ENCODE measurements around the gene CYBRD1.
A peak's percentile ranks its signal among the peaks of the same experiment; 100 is the strongest.
"Not testable (repeated sequence)": the region's sequence is repeated elsewhere in the genome, so short reads cannot be mapped to it uniquely, and the experiment has no call there.

CYBRD1 gene

GRCh38 chr2:171516793-171517192, 5.5 kb upstream of the CYBRD1 start:
- no peak for DNase-seq

- DNase-seq = no peak
Observed at GRCh38 chr2:171520471-171520870, 1.8 kb upstream of the CYBRD1 start.

- DNase-seq = no peak
Observed at GRCh38 chr2:171521361-171522051, 768 bp upstream of the CYBRD1 start.

- DNase-seq = no peak
Observed at GRCh38 chr2:171522788-171523087, 464 bp downstream of the CYBRD1 start.

- peak; percentile 6 for DNase-seq
Observed at GRCh38 chr2:171523088-171524017, 1.1 kb downstream of the CYBRD1 start.

GRCh38 chr2:171524018-171524401, 1.7 kb downstream of the CYBRD1 start:
- no peak for DNase-seq

GRCh38 chr2:171529914-171530313, 7.6 kb downstream of the CYBRD1 start:
- no peak for DNase-seq

GRCh38 chr2:171530378-171530777, 8.1 kb downstream of the CYBRD1 start:
- DNase-seq = no peak

GRCh38 chr2:171530859-171531258, 8.6 kb downstream of the CYBRD1 start:
- not testable (repeated sequence) for DNase-seq

- no peak for DNase-seq
Observed at GRCh38 chr2:171531291-171531690, 9.0 kb downstream of the CYBRD1 start.

GRCh38 chr2:171531836-171532450, 9.7 kb downstream of the CYBRD1 start:
- no peak for DNase-seq

GRCh38 chr2:171533331-171533730, 11.1 kb downstream of the CYBRD1 start:
- no peak for DNase-seq

- not testable (repeated sequence) for DNase-seq
Observed at GRCh38 chr2:171535528-171535927, 13.3 kb downstream of the CYBRD1 start.

GRCh38 chr2:171540437-171540836, 18.2 kb downstream of the CYBRD1 start:
- no peak for DNase-seq

- no peak for DNase-seq
Observed at GRCh38 chr2:171541202-171541887, 19.1 kb downstream of the CYBRD1 start.

GRCh38 chr2:171545086-171545485, 22.8 kb downstream of the CYBRD1 start:
- no peak for DNase-seq

GRCh38 chr2:171547256-171547655, 25.0 kb downstream of the CYBRD1 start:
- no peak for DNase-seq

GRCh38 chr2:171547720-171548119, 25.4 kb downstream of the CYBRD1 start:
- no peak for DNase-seq

GRCh38 chr2:171550613-171551012, 28.3 kb downstream of the CYBRD1 start:
- DNase-seq = no peak

- DNase-seq = no peak
Observed at GRCh38 chr2:171551836-171552235, 29.6 kb downstream of the CYBRD1 start.

GRCh38 chr2:171553236-171553635, 31.0 kb downstream of the CYBRD1 start:
- DNase-seq = no peak

- no peak for DNase-seq
Observed at GRCh38 chr2:171553858-171554257, 31.6 kb downstream of the CYBRD1 start.

GRCh38 chr2:171554991-171555615, 32.8 kb downstream of the CYBRD1 start:
- no peak for DNase-seq
